Caco-2 (cell line): ENCODE measurements around the gene DNM2. TPM values are rescaled to one million over a fixed set of nuclear protein-coding genes. Genes with fewer than 3 reads are reported as not detected.
A peak's percentile ranks its signal among the peaks of the same experiment; 100 is the strongest.

Experiments used
- BruUV-seq: library from RNA; stranded (reverse); fragments of 400-500 nt; replicated peaks from 2 replicates; lab custom pipeline; 2021; lab: Mats Ljungman, UMichigan
- CTCF ChIA-PET: fragments of 300-600 bp; sonication (Branson Sonifier 250); formaldehyde crosslinking; loops from one replicate; lab custom pipeline; 2022; ENCODE audit warnings: antibody characterized with exemption; lab: Charles Lee
- POLR2A ChIA-PET: fragments of 300-600 bp; sonication (Branson Sonifier 250); formaldehyde crosslinking; loops from one replicate; lab custom pipeline; 2022; ENCODE audit warnings: antibody characterized with exemption; lab: Charles Lee
- DNase-seq, 2 experiments: peaks; one replicate each; pipeline versions ENCODE4 v3.0.0 to v3.0.0-alpha.2; 2020 to 2022
- H3K27me3 ChIP-seq: replicated peaks from 2 replicates; pipeline ENCODE4 v1.6.0; 2011; ENCODE audit warnings: low read length; ENCODE audit not compliant: control insufficient read depth, insufficient read depth
- H3K36me3 ChIP-seq: 2 replicates; pipeline ENCODE4 v1.5.1; 2011; ENCODE audit warnings: low read length; ENCODE audit not compliant: control insufficient read depth, insufficient read depth
- H3K4me1 ChIP-seq: fragments of 250-450 bp; sonication (Bioruptor Pico); 2 replicates; pipeline ENCODE4 v1.5.1; 2020; ENCODE audit warnings: mild to moderate bottlenecking
- H3K4me3 ChIP-seq: 2 replicates; pipeline ENCODE4 v1.5.1; 2011; ENCODE audit warnings: low read depth, mild to moderate bottlenecking, control low read depth, low read length
- H3K9me3 ChIP-seq: fragments of 250-450 bp; sonication (Bioruptor Pico); 2 replicates; pipeline ENCODE4 v1.5.1; 2020; ENCODE audit warnings: mild to moderate bottlenecking, moderate library complexity
- H3K27ac Mint-ChIP-seq: one replicate; pipeline ENCODE4 v1.8.0; 2022; ENCODE audit warnings: mixed read lengths; ENCODE audit not compliant: unreplicated experiment
- H3K27me3 Mint-ChIP-seq: one replicate; pipeline ENCODE4 v1.8.0; 2022; ENCODE audit warnings: mixed read lengths; ENCODE audit not compliant: insufficient read depth, unreplicated experiment
- H3K36me3 Mint-ChIP-seq: one replicate; pipeline ENCODE4 v1.8.0; 2022; ENCODE audit warnings: mild to moderate bottlenecking, mixed read lengths; ENCODE audit not compliant: insufficient read depth, unreplicated experiment
- H3K4me1 Mint-ChIP-seq: one replicate; pipeline ENCODE4 v1.8.0; 2022; ENCODE audit warnings: low read depth, mixed read lengths; ENCODE audit not compliant: unreplicated experiment
- H3K4me3 Mint-ChIP-seq: one replicate; pipeline ENCODE4 v1.8.0; 2022; ENCODE audit warnings: mild to moderate bottlenecking, moderate library complexity, mixed read lengths; ENCODE audit not compliant: unreplicated experiment
- H3K9me3 Mint-ChIP-seq: one replicate; pipeline ENCODE4 v1.8.0; 2022; ENCODE audit warnings: mixed read lengths; ENCODE audit not compliant: unreplicated experiment
- CTCF ChIP-seq, 2 experiments: fragments of 200-600 bp in 1 of 2; IDR thresholded peaks; 1 replicate in 1 of 2; 2 replicates in 1 of 2; pipeline versions ENCODE4 v1.5.1 to v1.8.0; 2011 to 2022; ENCODE audit warnings: antibody characterized with exemption in 1 of 2, control low read depth in 1 of 2, inconsistent platforms in 1 of 2, low read depth in 1 of 2, low read length in 1 of 2, mild to moderate bottlenecking in 1 of 2, moderate library complexity in 1 of 2; ENCODE audit not compliant: insufficient read depth in 1 of 2, severe bottlenecking in 1 of 2, unreplicated experiment in 1 of 2
- intact Hi-C: fragments of 100-400 bp; cut with micrococcal nuclease; formaldehyde crosslinking; loops from one replicate; pipeline ENCODE4 v1.10.0; 2022; ENCODE audit not compliant: unreplicated experiment
- total RNA-seq: library from RNA; stranded (reverse); gene quantifications from 2 replicates; pipeline ENCODE4 v1.2.3, GENCODE V29; 2022

The DNM2 gene
- total RNA-seq, 1 experiment from 2014 or later = 137 TPM

GRCh38 chr19:10692673-10693264 lies 25.1 kb upstream of the DNM2 start:
- TF ChIP-seq CTCF (IDR thresholded peaks at IDR 0.05; ENCODE audit: insufficient read depth in 1 of 2, low read depth in 1 of 2, low read length in 1 of 2, severe bottlenecking in 1 of 2, unreplicated experiment in 1 of 2) = no peak
- Histone ChIP-seq H3K9me3 (no peaks in the 10 kb centered on the region), H3K36me3 (peaks cover 1% of the 10 kb centered on the region), H3K4me3 (no peak overlapping the region), H3K4me1 (peaks cover 6% of the 10 kb centered on the region; the same call in 1 of the 2 replicates), H3K27me3 (no peaks in the 10 kb centered on the region)
- Mint-ChIP-seq H3K27ac (peak overlapping the region; percentile 49), H3K4me1 (peaks cover 6% of the 10 kb centered on the region), H3K9me3 (no peaks in the 10 kb centered on the region), H3K36me3 (peaks cover 83% of the 10 kb centered on the region), H3K27me3 (no peaks in the 10 kb centered on the region), H3K4me3 (no peak overlapping the region)
- CTCF ChIA-PET = interaction anchor here (0.6 kb wide), 2 partner anchors 69 to 222 kb away, joined by 3 to 5 read pairs; no protein-coding TSS in a partner anchor
- POLR2A ChIA-PET = interaction anchor here (0.5 to 0.6 kb wide), 2 partner anchors 108 to 203 kb away, joined by 3 to 6 read pairs; no protein-coding TSS in a partner anchor
- BruUV-seq = no TSS peak
- intact Hi-C loops = no loop called here
- no peak for DNase-seq

GRCh38 chr19:10694706-10695307 lies 23.1 kb upstream of the DNM2 start:
- no peaks in the 10 kb centered on the region for H3K9me3 ChIP-seq
- no peak overlapping the region for H3K4me3 ChIP-seq
- DNase-seq = no peak
- no TSS peak for BruUV-seq
- intact Hi-C loops = loop anchor here (5.0 kb wide), 2 partner anchors 128 to 218 kb away; partner anchors contain the start of genes CDKN2D and KRI1
- H3K36me3 ChIP-seq = no peaks in the 10 kb centered on the region; the same call in 1 of the 2 replicates
- peaks cover 62% of the 10 kb centered on the region for H3K36me3 Mint-ChIP-seq
- H3K4me1 Mint-ChIP-seq = peaks cover 6% of the 10 kb centered on the region
- no peaks in the 10 kb centered on the region for H3K27me3 ChIP-seq
- H3K27ac Mint-ChIP-seq = peak overlapping the region; percentile 49
- no peaks in the 10 kb centered on the region for H3K27me3 Mint-ChIP-seq
- no peak for TF ChIP-seq CTCF (IDR thresholded peaks at IDR 0.05; ENCODE audit: insufficient read depth in 1 of 2, low read depth in 1 of 2, low read length in 1 of 2, severe bottlenecking in 1 of 2, unreplicated experiment in 1 of 2)
- ChIA-PET CTCF (interaction anchor here (0.6 to 1.2 kb wide), 3 partner anchors 23 to 171 kb away, joined by 3 to 5 read pairs (median 4); partner anchors contain the start of gene DNM2), POLR2A (no interaction called here)
- H3K4me3 Mint-ChIP-seq = peak overlapping the region; percentile 64
- no peaks in the 10 kb centered on the region for H3K9me3 Mint-ChIP-seq
- H3K4me1 ChIP-seq = peaks cover 6% of the 10 kb centered on the region; the same call in 1 of the 2 replicates
